Stimulated activated CD4-positive, alpha-beta T cell treated with anti-CD3 and anti-CD28 coated beads, Interleukin-12 subunit alpha, Interleukin-12 subunit beta, amount 100 ng/mL, for 24 hours (primary cell): ENCODE results near the gene VIPR1.
A peak's percentile ranks its signal among the peaks of the same experiment; 100 is the strongest.

Experiments
- DNase-seq, 2 experiments: peaks; one replicate each; pipeline ENCODE4 v3.0.0-alpha.2; 2020; ENCODE audit warnings: low read depth in 2 of 2

Gene VIPR1, protein sequence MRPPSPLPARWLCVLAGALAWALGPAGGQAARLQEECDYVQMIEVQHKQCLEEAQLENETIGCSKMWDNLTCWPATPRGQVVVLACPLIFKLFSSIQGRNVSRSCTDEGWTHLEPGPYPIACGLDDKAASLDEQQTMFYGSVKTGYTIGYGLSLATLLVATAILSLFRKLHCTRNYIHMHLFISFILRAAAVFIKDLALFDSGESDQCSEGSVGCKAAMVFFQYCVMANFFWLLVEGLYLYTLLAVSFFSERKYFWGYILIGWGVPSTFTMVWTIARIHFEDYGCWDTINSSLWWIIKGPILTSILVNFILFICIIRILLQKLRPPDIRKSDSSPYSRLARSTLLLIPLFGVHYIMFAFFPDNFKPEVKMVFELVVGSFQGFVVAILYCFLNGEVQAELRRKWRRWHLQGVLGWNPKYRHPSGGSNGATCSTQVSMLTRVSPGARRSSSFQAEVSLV

GRCh38 chr3:42502429-42503250 is at the start of gene VIPR1:
Gene VIPR1 (plus strand): TSS chr3:42502643. CDS start chr3:42502736, 93 bp downstream.
- DNase-seq, result peak; percentile 87 to 88

DNA sequence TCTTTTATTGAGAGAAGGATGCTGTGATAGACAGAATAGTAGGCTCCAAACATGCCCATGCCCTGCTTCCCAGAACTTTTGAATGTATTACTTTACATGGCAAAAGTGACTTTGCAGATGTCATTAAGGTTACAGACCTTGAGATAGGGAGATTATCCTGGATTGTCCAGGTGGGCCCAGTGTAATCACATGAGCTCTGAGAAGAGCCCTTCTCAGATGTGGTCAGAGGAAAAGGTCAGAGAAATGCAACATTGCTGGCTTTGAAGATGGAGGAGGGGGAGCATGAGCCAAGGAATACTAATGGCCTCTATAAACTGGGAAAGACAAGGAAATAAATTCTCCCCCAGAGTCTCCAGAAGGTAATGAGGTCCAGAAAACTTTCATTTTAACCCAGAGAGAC is 46.2 kb upstream of the VIPR1 start:
- DNase-seq, result no peak

- no peak for DNase-seq
These were observed 43.3 kb upstream of the VIPR1 start for GRCh38 chr3:42459151-42459550.

DNA sequence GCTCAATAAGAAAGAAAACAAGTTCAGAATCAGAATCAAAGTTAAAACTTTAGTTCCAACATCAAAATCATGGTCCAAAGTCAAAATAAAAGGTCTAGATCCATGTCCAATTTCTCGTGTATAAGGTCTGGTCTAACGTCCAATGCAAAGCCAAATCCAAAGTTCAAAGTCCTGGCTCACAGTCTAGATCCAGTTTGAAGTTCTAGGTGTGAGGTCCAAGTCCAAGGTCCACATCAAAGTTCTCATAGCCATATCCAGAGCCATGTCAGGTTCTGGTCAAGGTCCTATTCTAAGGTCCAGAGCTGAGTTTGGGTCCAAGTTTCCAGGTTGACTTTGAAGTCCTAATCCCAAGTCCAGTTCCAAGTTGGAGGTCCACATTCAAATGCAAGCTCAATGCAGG is 40.7 kb upstream of the VIPR1 start:
- DNase-seq, result no peak

DNA sequence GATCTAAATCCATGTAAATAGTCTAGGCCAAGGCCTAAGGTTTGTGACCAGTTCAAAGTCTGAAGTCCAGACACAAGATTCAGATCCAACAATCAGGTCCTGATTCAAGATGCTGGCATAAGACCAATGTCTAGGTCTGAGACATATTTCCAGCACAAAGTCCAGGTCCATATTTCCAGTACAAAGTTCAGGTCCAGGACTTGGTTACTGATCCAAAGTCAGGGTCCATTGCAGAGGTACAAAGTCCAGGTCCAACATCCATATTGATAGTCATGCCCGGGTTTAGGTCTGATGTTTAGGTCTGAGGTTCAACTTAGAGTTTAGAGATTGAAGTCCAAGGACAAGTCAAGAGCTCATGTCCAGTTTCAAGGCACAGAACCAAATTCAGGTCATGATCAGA is 39.4 kb upstream of the VIPR1 start:
- DNase-seq, result no peak

DNA sequence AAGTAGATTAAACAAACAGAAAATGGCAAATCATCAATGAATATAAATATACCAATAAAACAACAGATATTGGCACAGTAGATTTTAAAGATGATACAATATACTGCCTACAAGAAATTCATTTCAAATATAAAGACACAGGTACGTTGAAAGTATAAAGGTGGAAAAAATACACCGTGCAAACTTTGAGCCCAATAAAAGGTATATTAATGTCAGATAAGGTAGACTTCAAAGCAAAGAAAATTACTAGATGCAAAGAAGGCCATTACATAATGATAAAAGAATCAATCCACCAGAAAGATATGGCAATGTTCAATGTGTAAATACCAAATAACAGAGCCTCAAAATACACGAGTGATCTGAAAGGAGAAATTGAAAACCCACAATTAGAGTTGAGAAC is 34.3 kb upstream of the VIPR1 start:
- no peak for DNase-seq

GRCh38 chr3:42472555-42472954 is 29.9 kb upstream of the VIPR1 start:
- no peak for DNase-seq

DNA sequence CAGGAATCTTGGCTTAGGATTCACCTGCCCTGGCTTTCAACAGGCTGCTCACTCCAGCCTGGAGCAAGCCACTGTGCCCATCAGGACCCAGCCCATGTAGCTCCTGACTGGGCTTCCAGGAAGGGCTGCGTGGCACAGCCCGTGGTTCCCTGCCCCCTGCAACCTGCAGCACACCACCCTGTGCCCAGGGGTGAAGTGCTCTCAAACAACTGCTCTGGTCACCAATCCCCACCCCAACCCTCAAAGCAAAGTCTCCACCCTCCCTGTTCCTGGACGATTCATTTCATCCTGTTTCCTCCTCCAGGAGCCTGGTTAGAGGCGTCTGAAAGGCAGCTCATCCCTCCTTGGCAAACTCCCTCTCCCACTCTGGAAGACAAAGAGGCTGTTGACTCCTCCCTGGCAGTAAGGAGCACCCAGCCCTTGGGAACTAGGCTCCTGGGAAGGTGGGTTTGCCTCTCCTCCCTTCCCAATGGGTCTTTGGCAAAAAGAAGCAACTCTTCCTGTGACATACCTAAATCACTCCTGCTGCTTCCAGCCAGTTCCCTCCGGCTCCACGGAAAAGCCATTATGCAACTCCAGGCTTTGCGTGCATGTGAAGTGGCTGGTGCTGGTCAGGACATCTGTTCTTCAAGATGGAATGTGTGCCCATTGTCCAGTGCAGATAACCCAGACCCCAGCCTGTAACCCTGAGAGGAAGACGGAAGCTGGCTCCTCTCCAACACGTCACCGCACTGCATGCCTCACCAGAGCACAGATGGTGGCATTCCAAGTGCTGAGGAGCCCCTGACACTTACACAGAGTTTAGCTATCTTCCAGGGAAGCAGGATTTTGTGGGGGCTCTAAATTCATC is 29.1 kb upstream of the VIPR1 start:
- no peak for DNase-seq

GRCh38 chr3:42476225-42477125 is 26.0 kb upstream of the VIPR1 start:
- no peak for DNase-seq

- DNase-seq, result no peak
These were observed 24.7 kb upstream of the VIPR1 start for GRCh38 chr3:42477696-42478095.

- DNase-seq, result no peak
These were observed 23.6 kb upstream of the VIPR1 start for GRCh38 chr3:42478830-42479229.

GRCh38 chr3:42486814-42487565 is 15.5 kb upstream of the VIPR1 start:
- DNase-seq, result no peak

DNA sequence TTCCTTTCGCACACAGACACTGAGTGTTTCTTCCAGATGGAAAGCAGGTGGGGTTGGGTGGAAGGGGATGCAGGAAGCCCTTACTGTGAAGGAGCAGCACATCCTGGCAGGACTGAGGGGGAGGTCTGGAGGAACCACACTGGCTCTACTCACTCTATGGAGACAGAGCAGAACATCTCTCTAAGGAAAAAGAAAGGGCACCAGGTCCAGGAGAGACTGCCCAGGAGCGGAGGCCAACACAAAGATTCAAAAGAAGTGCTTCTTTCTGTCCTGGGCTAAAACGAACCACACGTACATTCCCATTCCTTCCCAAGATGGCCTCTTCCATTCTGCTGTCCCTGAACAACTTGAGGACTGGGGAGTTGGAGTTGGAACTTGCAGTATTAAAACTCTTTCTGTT is 13.8 kb upstream of the VIPR1 start:
- no peak for DNase-seq

- no peak for DNase-seq
These were observed 13.1 kb upstream of the VIPR1 start for GRCh38 chr3:42489116-42489936.

DNA sequence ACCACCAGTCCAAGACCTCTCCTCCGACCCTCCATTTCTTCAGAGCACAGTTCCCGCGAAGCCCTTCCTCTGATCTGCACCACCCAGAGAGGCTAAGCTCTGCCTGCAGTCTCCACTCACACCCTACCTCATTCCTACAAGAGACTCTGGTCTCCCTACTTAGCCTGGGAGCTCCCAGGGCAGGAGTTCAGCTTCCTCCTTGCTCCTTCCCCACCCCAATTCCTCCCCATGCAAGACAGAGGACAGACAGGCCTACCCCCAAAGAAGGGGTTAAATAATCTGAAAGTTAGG is 12.6 kb upstream of the VIPR1 start:
- DNase-seq, result no peak

DNA sequence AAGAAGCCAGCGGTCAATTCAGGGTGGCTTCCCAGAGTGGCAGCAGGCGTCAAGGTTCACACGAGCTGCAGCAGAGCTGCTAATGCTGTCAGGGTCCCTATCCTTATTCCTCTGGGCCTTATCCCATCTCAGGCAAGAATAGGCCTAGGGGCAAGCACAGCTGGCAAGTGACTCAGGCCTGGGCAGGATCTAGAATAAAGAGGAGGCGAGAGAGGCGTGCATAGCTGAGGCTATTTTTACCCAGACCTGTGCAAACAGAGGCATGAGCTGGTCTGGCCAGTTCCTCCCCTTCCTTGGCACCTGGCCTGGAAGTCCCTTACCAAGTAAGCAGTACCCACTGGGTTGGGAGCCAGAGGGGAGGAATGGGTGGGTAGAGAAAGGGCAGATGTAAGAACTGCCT is 12.2 kb upstream of the VIPR1 start:
- no peak for DNase-seq

DNA sequence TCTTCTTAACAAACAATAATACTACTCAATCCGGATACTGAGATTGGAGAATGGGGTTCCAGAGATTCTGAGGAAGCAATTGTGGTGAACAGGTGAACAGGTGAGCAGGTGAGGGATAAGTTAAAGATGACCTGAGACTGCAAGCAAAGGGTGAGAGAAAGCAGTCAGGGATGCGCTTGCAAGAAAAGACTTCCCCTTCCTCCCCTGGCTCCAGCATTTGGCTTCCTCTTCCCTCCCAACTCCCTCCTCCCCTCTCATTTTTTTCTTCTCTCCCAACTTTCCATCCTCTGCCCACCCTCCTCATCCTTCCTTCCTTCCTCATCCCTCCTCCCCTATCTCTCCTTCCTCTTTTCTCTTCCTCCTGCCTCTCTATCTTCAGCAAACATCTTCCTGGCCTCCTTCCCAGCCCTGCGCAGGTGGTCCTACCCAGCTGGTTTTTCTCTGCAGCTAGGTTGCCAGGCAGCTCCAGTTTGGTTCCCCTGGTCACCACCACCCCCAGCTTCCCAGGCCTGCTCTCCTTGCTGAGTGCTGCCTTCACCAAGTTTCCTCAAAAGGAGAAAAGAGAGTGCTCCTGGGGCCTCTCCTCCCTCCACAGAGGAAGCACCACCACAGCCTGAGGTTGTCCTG is 10.4 kb upstream of the VIPR1 start:
- no peak for DNase-seq

DNA sequence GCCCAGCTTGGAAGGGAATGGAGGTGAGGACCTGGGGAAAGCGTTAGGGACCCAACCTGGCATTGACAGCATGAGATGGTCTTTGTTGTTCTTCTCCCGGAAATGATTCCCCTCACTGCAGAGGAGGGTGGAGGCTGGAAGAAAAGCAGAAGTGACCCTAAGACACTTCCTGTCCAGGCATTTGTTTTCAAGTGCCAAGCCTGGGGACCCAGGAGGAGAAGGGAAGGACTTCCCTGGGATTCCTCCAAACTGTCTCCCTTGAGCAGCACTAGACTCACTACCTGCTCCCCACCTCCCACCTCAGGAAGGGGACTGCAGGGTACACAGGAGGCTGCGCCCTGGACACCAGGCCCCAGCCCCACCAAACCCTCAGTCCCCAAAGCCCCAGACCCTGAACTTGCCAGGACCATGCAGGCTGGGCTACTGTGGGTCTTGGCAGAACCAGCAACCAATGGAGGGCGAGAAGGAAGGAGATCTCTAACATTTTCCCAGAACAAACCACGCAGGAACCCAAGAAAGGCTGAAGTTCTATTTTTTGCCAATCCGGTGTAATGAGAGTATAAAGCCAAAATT is 9.8 kb upstream of the VIPR1 start:
- no peak for DNase-seq
